Transverse colon (tissue), 4 donors: ENCODE results near the gene SUSD6. TPM values are rescaled to one million over a fixed set of nuclear protein-coding genes. Genes with fewer than 3 reads are reported as not detected.
A peak's percentile ranks its signal among the peaks of the same experiment; 100 is the strongest.

Source experiments
- DNase-seq: peaks from one replicate; pipeline ENCODE4 v3.0.0-alpha.2; 2019
- H3K27ac ChIP-seq, 4 donors: fragments of 200-600 bp; sonication (generic); 2 replicates each; pipeline ENCODE4 v1.5.1; 2016 to 2018; ENCODE audit warnings: inconsistent platforms in 4 of 4
- H3K27me3 ChIP-seq: fragments of 200-600 bp; sonication (generic); 2 replicates; pipeline ENCODE4 v1.5.1; 2017; ENCODE audit warnings: inconsistent platforms
- H3K36me3 ChIP-seq, 4 donors: fragments of 200-600 bp; sonication (generic); 2 replicates each; pipeline ENCODE4 v1.5.1; 2017 to 2019; ENCODE audit warnings: inconsistent platforms in 4 of 4
- H3K4me1 ChIP-seq, 4 donors: fragments of 200-600 bp; sonication (generic); 2 replicates each; pipeline ENCODE4 v1.5.1; 2017 to 2020; ENCODE audit warnings: inconsistent platforms in 4 of 4
- H3K4me3 ChIP-seq, 4 donors: fragments of 200-600 bp; sonication (generic); 1 replicate in 1 of 4; 2 replicates in 3 of 4; pipeline versions ENCODE4 v1.5.1 to v1.6.1; 2017 to 2019; ENCODE audit warnings: inconsistent platforms in 4 of 4
- H3K9me3 ChIP-seq, 2 donors: fragments of 200-600 bp; sonication (generic); 2 replicates each; pipeline ENCODE4 v1.5.1; 2017 to 2019; ENCODE audit warnings: inconsistent platforms in 2 of 2
- CTCF ChIP-seq, 5 experiments: fragments of 200-600 bp in 3 of 5; fragments of 450-650 bp in 2 of 5; sonication (generic) in 3 of 5; IDR thresholded peaks; 1 replicate in 2 of 5; 2 replicates in 3 of 5; pipeline ENCODE4 v1.5.1; 2016 to 2017; ENCODE audit warnings: antibody characterized with exemption in 5 of 5, inconsistent platforms in 3 of 5, mild to moderate bottlenecking in 2 of 5, moderate library complexity in 1 of 5
- EP300 ChIP-seq: sonication (generic); formaldehyde crosslinking; IDR thresholded peaks from one replicate; pipeline ENCODE4 v1.6.1; 2017; ENCODE audit warnings: antibody characterized with exemption, low read depth
- POLR2A ChIP-seq: fragments of 450-650 bp; IDR thresholded peaks from one replicate; pipeline ENCODE4 v1.6.1; 2016; ENCODE audit warnings: antibody characterized with exemption, mild to moderate bottlenecking, moderate library complexity
- POLR2AphosphoS5 ChIP-seq, 3 donors: sonication (generic); formaldehyde crosslinking; IDR thresholded peaks; one replicate each; pipeline ENCODE4 v1.6.1; 2016; ENCODE audit warnings: antibody characterized with exemption in 3 of 3
- WGBS, 2 donors: methylation state at CpG; one replicate each; pipeline ENCODE4 v1.1.5; 2018; ENCODE audit warnings: low coverage in 1 of 2; 5-methylcytosine and 5-hydroxymethylcytosine counted together
- in situ Hi-C, 4 donors: fragments of 200-750 bp; cut with MboI; loops; one replicate each; pipeline versions ENCODE4 v1.15.0 to v1.15.1; 2017; ENCODE audit warnings: low sequenced_read_pairs in 3 of 4, low pct_ligation_motif_present in 1 of 4, low pct_unique_long_range_greater_than_20kb in 1 of 4
- intact Hi-C: fragments of 100-400 bp; cut with DNase I; formaldehyde crosslinking; loops from one replicate; pipeline ENCODE4 v1.15.1; 2023; ENCODE audit warnings: low total_unique reads
- total RNA-seq, 4 donors: library from RNA; depleted of rRNA; stranded (reverse); fragments of >200 nt; gene quantifications; one replicate each; pipeline ENCODE4 v1.1.0, GENCODE V29; 2016

SUSD6 gene
- total RNA-seq, 4 donors from 2014 or later: 29.1 to 159 (median 95.0) TPM

GRCh38 chr14:69619012-69619411 is 7.6 kb downstream of the SUSD6 start:
- Histone ChIP-seq H3K27ac (peak overlapping the region; percentile 11 to 99 (median 67)), H3K4me1 (peaks cover 43 to 92% (median 60%) of the 10 kb centered on the region in 4 donors), H3K9me3 (no peaks in the 10 kb centered on the region), H3K27me3 (no peaks in the 10 kb centered on the region), H3K36me3 (no peaks in the 10 kb centered on the region), H3K4me3 (no peak overlapping the region)
- TF ChIP-seq EP300: no peak
- no peak for TF ChIP-seq POLR2AphosphoS5 (IDR thresholded peaks at IDR 0.05)
- intact Hi-C loops (no loop called here), in situ Hi-C loops (no loop called here)
- no peak for DNase-seq
- WGBS, 2 donors: 67 to 68% methylated on average over 4 of the region's 4 CpGs

- Histone ChIP-seq H3K4me3 (no peak overlapping the region), H3K4me1 (peaks cover 37 to 90% (median 54%) of the 10 kb centered on the region in 4 donors), H3K27me3 (no peaks in the 10 kb centered on the region), H3K36me3 (no peaks in the 10 kb centered on the region), H3K9me3 (no peaks in the 10 kb centered on the region), H3K27ac (no peak overlapping the region)
- WGBS, 2 donors: 71 to 72% methylated on average over 2 to 5 of the region's 5 CpGs
- TF ChIP-seq POLR2A (no peak), CTCF (IDR thresholded peaks at IDR 0.05) (no peak), POLR2AphosphoS5 (IDR thresholded peaks at IDR 0.05) (no peak), EP300 (no peak)
- intact Hi-C loops: no loop called here
- in situ Hi-C loops: no loop called here
- no peak for DNase-seq
Measured at GRCh38 chr14:69620211-69620611, 8.8 kb downstream of the SUSD6 start.

- 85% methylated on average over 2 of the region's 2 CpGs; no CpG with 5 or more reads in 1 of the 2 donors for WGBS, 2 donors
- intact Hi-C loops: no loop called here
Measured at GRCh38 chr14:69620981-69621380, 9.6 kb downstream of the SUSD6 start.

GRCh38 chr14:69624136-69624535 is 12.7 kb downstream of the SUSD6 start:
- DNase-seq: no peak
- H3K4me1 ChIP-seq: peaks cover 7 to 77% (median 29%) of the 10 kb centered on the region in 4 donors
- H3K27me3 ChIP-seq: no peaks in the 10 kb centered on the region
- no peak overlapping the region for H3K27ac ChIP-seq
- WGBS, 2 donors: 92 to 94% methylated on average over 4 of the region's 4 CpGs
- no peak overlapping the region for H3K4me3 ChIP-seq
- H3K9me3 ChIP-seq: no peaks in the 10 kb centered on the region
- H3K36me3 ChIP-seq: no peaks in the 10 kb centered on the region
- TF ChIP-seq EP300 (no peak), CTCF (IDR thresholded peaks at IDR 0.05) (no peak)
- in situ Hi-C loops (no loop called here), intact Hi-C loops (no loop called here)

More at GRCh38 chr14:69620981-69621380, 9.6 kb downstream of the SUSD6 start:
- Histone ChIP-seq H3K27ac (no peak overlapping the region), H3K4me3 (no peak overlapping the region), H3K27me3 (no peaks in the 10 kb centered on the region), H3K9me3 (no peaks in the 10 kb centered on the region), H3K4me1 (peaks cover 36 to 90% (median 50%) of the 10 kb centered on the region in 4 donors), H3K36me3 (no peaks in the 10 kb centered on the region)
- TF ChIP-seq EP300: no peak
- TF ChIP-seq POLR2A: no peak
- TF ChIP-seq POLR2AphosphoS5 (IDR thresholded peaks at IDR 0.05): no peak
- TF ChIP-seq CTCF (IDR thresholded peaks at IDR 0.05): no peak
- DNase-seq: no peak
- in situ Hi-C loops: no loop called here
